ENCODE measurements around the gene RILPL2. TPM values are rescaled to one million over a fixed set of nuclear protein-coding genes. Genes with fewer than 3 reads are reported as not detected.
A peak's percentile ranks its signal among the peaks of the same experiment; 100 is the strongest.
"Not testable (repeated sequence)": the region's sequence is repeated elsewhere in the genome, so short reads cannot be mapped to it uniquely, and the experiment has no call there.

The RILPL2 gene
- total RNA-seq, 1 experiment from 2014 or later, result 3.3 TPM

- DNase-seq (ENCODE audit: low read depth), result no peak
These were observed 13.4 kb upstream of the RILPL2 start for GRCh38 chr12:123449856-123450255.

- no peak for DNase-seq (ENCODE audit: low read depth)
These were observed 12.8 kb upstream of the RILPL2 start for GRCh38 chr12:123449249-123449733.

- no peak for DNase-seq (ENCODE audit: low read depth)
These were observed 9.8 kb upstream of the RILPL2 start for GRCh38 chr12:123446333-123446713.

DNA sequence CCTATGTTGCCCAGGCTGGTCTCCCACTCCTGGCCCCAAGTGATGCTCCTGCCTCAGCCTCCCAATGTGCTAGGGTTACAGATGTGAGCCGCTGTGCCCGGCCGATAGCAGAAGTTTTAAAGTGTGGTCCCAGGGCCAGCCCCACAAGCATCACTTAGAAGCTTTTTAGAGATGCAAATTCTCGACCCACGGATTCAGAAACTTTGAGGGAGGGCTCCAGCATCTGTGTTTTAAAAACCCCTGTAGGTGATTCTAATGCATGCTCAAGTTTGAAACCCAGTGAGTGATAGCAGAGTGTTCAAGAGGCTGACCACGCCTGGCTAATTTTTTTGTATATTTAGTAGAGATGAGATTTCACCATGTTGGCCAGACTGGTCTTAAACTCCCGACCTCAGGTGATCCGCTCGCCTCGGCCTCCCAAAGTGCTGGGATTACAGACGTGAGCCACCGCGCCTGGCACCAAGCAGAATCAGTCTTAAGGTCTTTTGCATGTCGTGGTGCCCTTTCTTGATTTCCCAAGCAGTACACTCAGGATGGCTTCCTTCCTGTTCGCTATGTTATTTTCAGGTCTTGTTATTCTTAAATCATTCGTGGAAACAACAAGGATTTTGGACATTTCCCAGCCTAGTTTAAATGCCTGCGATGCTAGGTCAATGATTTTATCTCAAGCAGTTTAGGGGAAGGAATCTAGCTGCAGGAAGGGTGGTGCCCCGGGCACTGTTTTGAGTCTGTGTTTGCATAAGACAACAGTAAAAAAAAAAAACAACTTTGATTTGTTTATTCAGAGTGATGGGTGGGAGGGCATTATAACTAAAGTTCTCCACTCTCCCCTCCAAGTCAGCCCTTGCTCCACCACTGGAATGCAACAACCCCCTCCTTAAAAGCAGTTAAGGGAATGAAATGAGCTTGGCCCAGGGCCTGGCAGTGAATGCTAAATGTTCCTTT is 9.2 kb upstream of the RILPL2 start:
- DNase-seq (ENCODE audit: low read depth), result no peak

- peak; percentile 63 for DNase-seq (ENCODE audit: low read depth)
These were observed 7.9 kb upstream of the RILPL2 start for GRCh38 chr12:123444092-123445026.

GRCh38 chr12:123442774-123443173 is 6.3 kb upstream of the RILPL2 start:
- no peak for DNase-seq (ENCODE audit: low read depth)

- DNase-seq (ENCODE audit: low read depth), result no peak
These were observed 5.2 kb upstream of the RILPL2 start for GRCh38 chr12:123441523-123442164.

DNA sequence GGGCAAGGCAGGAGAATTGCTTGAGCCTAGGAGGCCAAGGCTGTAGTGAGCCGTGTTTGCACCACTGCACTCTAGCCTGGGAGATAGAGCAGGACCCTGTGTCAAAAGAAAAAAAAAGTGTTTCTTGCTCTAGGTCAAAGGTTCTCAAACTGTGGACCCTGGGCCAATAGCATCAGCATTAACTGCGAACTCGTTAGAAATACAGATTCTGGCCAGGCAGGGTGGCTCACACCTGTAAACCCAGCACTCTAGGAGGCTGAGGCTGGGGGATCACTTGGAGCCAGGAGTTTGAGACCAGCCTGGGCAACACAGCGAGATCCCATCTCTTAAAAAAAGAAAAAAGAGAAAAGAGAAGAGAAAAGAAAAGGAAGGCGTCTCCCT is 858 bp downstream of the RILPL2 start:
- DNase-seq (ENCODE audit: low read depth), result no peak

DNA sequence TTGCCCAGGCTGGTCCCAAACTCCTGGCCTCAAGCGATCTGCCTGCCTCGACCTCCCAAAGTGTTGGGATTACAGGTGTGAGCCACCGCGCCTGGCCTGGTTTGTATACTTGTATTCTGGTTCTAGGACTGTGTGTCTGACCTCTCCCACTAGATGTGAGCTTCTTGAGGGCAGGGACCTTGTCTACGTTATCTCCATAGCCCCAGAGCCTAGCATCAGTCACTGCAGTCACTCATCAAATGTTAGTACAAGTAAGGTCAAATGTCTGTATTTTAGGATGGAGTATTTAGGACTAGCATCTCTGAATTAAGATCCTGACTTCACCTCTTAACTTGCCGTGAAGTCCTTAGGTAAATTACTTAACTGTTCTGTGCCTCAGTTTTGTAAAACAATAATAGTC is 2.9 kb downstream of the RILPL2 start:
- no peak for DNase-seq (ENCODE audit: low read depth)

DNA sequence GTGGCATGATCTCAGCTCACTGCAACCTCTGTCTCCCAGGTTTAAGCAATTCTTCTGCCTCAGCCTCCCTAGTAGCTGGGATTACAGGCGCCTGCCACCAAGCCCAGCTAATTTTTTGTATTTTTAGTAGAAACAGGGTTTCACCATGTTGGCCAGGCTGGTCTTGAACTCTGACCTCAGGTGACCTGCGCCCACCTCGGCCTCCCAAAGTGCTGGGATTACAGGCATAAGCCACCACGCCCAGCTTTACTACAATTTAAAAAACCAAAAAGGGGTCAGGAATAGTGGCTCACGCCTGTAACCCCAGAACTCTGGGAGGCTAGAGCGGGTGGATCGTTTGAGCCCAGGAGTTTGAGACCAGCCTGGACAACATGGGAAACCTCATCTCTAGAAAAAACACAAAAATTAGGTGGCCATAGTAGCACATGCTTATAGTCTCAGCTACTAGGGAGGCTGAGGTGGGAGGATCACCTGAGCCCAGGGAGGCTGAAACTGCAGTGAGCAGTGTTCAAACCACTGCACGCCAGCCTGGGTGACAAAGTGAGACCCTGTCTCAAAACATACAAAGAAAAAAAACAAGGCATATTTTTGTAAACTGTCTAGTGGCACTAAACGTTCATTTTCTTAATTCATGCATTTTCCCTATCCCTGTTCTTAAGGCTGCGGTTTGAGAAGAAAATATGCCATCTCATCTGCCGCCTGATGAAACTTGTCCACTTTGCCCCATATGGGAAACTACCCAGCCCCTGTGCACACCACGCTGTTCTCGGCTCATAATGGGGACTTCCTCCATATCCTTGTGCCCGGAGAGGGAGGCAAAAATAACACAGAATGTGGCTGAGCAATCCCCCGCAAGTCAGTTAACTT is 4.3 kb downstream of the RILPL2 start:
- DNase-seq (ENCODE audit: low read depth), result not testable (repeated sequence)

- not testable (repeated sequence) for DNase-seq (ENCODE audit: low read depth)
These were observed 7.4 kb downstream of the RILPL2 start for GRCh38 chr12:123429101-123429500.

- no peak for DNase-seq (ENCODE audit: low read depth)
These were observed 7.9 kb downstream of the RILPL2 start for GRCh38 chr12:123428591-123428990.

GRCh38 chr12:123427036-123427769 is 9.3 kb downstream of the RILPL2 start:
- DNase-seq (ENCODE audit: low read depth), result no peak

DNA sequence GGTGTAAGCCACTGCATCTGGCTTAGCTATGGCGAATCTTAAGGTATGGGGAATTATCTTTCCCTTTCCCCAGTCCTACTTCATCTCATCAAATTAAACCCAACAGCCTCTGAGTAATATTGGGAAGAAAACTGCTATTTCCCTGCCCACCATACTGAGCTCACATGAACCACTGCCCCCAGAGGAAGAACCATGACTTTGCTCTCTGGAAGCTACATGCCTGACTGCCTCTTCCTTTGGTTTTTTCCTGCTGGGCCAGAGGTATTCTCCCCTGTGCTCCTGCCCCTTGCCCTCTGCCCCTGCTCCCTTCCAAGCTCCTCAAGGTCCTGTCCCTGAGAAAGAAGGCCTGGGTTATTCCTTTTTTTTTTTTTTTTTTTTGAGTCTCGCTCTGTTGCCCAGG is 15.2 kb downstream of the RILPL2 start:
- no peak for DNase-seq (ENCODE audit: low read depth)

DNA sequence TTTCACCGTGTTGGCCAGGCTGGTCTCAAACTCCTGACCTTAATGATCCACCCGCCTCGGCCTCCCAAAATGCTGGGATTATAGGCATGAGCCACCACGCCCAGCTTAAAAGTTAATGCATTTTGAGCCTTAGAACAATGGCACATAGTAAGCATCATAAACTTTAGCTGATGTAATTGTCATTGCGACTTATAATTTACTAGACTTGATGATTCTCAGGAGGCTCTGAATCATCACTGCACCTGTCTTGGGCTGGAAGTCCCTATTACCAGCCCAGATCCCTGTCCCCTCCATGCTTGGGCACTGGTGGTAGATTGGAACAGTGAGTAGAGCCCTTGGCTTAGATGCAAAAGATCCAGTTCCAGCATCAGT is 26.5 kb downstream of the RILPL2 start:
- peak; percentile 17 for DNase-seq (ENCODE audit: low read depth)

DNA sequence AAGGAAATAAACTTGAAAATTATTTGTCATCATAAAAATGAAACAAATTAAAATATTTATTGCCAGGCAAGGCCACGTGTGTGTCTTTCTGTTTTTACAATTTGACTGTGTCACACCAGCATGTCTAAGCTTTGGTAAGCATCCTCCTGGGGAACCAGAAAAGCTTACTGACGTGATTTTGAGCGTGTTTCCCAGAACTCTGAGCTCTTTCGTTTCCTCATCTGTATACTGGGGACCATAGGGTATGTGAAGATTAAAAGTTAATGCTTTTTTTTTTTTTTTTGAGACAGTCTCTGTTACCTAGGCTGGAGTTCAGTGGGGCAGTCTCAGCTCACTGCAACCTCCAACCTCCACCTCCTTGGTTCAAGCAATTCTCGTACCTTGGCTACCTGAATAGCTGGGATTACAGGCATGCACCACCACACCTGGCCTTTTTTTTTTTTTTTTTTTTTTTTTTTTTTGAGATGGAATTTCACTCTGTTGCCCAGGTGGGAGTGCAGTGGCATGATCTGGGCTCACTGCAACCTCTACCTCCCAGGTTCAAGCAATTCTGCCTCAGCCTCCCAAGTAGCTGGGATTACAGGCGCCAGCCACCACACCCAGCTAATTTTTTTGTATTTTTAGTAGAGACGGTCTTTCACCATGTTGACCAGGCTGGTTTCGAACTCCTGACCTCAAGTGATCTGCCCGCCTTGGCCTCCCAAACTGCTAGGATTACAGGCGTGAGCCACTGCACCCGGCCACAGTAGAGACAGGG is 27.0 kb downstream of the RILPL2 start:
- not testable (repeated sequence) for DNase-seq (ENCODE audit: low read depth)

- not testable (repeated sequence) for DNase-seq (ENCODE audit: low read depth)
These were observed 27.9 kb downstream of the RILPL2 start for GRCh38 chr12:123408619-123409018.

DNA sequence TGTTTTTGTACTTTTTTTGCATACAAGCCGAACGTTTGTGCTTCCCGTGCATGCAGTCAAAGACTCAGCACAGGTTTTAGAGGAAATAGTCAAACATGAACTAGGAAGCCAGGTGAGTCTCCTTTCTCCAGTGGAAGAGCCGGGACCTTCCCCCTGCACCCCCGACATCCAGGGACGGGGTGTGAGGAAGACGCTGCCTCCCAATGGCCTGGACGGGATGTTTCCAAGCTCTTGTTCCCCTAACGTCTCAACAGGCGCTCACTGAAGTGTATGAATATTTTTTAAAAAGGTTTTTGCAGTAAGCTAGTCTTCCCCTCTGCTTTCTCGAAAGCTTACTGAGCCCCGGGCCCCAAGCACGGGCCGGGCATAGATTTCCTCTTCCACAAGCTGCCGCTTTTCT is 28.6 kb downstream of the RILPL2 start:
- DNase-seq (ENCODE audit: low read depth), result not testable (repeated sequence)

DNA sequence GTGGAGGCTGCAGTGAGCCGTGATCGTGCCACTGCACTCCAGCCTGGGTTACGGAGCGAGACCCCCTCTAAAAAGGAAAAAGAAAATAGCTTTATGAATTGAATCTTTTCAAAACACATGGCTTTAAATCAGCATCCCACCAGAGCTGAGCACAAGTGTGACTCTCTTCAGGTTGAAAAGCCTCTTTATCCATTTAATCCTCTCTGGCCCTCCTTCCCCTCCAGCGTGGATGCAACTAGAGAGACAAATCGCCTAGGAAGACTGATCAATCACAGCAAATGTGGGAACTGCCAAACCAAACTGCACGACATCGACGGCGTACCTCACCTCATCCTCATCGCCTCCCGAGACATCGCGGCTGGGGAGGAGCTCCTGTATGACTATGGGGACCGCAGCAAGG is 29.2 kb downstream of the RILPL2 start:
- DNase-seq (ENCODE audit: low read depth), result not testable (repeated sequence)

All from LHCN-M2 (cell line).